Urinary bladder (tissue), 4 donors: ENCODE data around the gene CAPN1. TPM values are rescaled to one million over a fixed set of nuclear protein-coding genes. Genes with fewer than 3 reads are reported as not detected.
"Not testable (repeated sequence)": the region's sequence is repeated elsewhere in the genome, so short reads cannot be mapped to it uniquely, and the experiment has no call there.

Experiments used
- DNase-seq: peaks from one replicate; pipeline ENCODE4 v3.0.0-alpha.2; 2015; ENCODE audit errors: extremely low spot score
- H3K27ac ChIP-seq: one replicate; pipeline ENCODE4 v1.5.1; 2013; ENCODE audit warnings: low read depth, mild to moderate bottlenecking, moderate library complexity
- H3K36me3 ChIP-seq: one replicate; pipeline ENCODE4 v1.6.1; 2013; ENCODE audit warnings: mild to moderate bottlenecking, moderate library complexity; ENCODE audit not compliant: insufficient read depth
- H3K4me1 ChIP-seq: one replicate; pipeline ENCODE4 v1.6.1; 2013; ENCODE audit warnings: mild to moderate bottlenecking, moderate library complexity; ENCODE audit not compliant: insufficient read depth
- H3K4me3 ChIP-seq: one replicate; pipeline ENCODE4 v1.5.1; 2013; ENCODE audit warnings: low read depth, low read length
- WGBS: extraction: QIAGEN DNeasy Blood & Tissue Kit; methylation state at CpG from one replicate; pipeline ENCODE4 v1.1.7; 2013; 5-methylcytosine and 5-hydroxymethylcytosine counted together
- polyA plus RNA-seq: library from polyadenylated mRNA; stranded (reverse); fragments of 200-250 nt; gene quantifications from one replicate; pipeline ENCODE4 v1.2.3, GENCODE V29; 2013
- total RNA-seq: library from RNA; depleted of rRNA; stranded (reverse); fragments of >200 nt; gene quantifications from one replicate; pipeline ENCODE4 v1.2.3, GENCODE V29; 2014
- donor health status: healthy with polysubstance abuse.
- donor health status: healthy.

CAPN1 gene
- total and polyA plus RNA-seq, 2 donors: 94.3 to 123 TPM

GRCh38 chr11:65169164-65169641 is 12.5 kb upstream of the CAPN1 start:
- no peaks in the 10 kb centered on the region for H3K36me3 ChIP-seq
- H3K4me3 ChIP-seq: no peak overlapping the region
- no peak overlapping the region for H3K27ac ChIP-seq
- DNase-seq: no peak
- 61% methylated on average over 11 of the region's 11 CpGs for WGBS
- H3K4me1 ChIP-seq: no peaks in the 10 kb centered on the region

DNA sequence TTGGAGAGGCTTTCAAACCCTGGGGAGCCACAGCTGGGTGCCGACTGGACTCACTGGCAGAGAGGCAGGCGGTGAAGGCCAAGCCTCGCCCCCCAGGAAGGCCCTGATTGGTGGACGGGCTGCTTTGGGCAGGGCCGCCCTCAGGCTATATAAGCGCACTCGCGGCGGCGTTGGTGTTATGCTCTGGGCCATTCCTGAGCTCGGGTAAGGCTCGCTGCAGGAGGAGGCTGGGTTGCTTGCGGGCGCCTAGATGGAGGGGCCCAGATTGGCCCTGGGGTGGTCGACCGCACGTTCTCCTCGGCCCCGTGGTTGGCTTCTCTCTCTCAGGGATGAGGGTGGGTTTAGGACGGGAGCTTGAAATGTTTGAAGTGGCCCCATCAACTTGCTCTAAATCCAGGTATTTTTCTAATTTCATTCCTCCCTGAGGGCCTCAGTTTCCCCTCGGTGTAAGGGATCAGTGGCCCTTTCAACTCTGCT is 11.6 kb upstream of the CAPN1 start, which contains the start of gene SPDYC:
TSS of gene SPDYC (plus strand) at position 176 of the 477 bp plus-strand sequence. CDS start 1,125 bp downstream, outside the sequence.
- no peaks in the 10 kb centered on the region for H3K4me1 ChIP-seq
- no peak within 1 kb of the TSS for H3K27ac ChIP-seq
- H3K4me3 ChIP-seq: no peak within 1 kb of the TSS
- no peaks in the 10 kb centered on the region for H3K36me3 ChIP-seq
- 93% methylated on average over 21 of the region's 21 CpGs for WGBS
- no peak for DNase-seq

- Histone ChIP-seq H3K36me3 (no peaks in the 10 kb centered on the region), H3K4me1 (no peaks in the 10 kb centered on the region), H3K4me3 (no peak overlapping the region), H3K27ac (no peak overlapping the region)
- DNase-seq: no peak
- WGBS: 86% methylated on average over 10 of the region's 10 CpGs
Observed at GRCh38 chr11:65172600-65172999, 9.1 kb upstream of the CAPN1 start.

GRCh38 chr11:65174571-65175010 is 7.1 kb upstream of the CAPN1 start:
- 33% methylated on average over 2 of the region's 2 CpGs for WGBS
- DNase-seq, H3K4me3 ChIP-seq, H3K4me1 ChIP-seq, H3K36me3 ChIP-seq, H3K27ac ChIP-seq: not testable (repeated sequence)

- H3K36me3 ChIP-seq: peaks cover 2% of the 10 kb centered on the region
- no peaks in the 10 kb centered on the region for H3K4me1 ChIP-seq
- H3K4me3 ChIP-seq: peak overlapping the region; percentile 85
- peak overlapping the region; percentile 58 for H3K27ac ChIP-seq
- under 1% methylated on average over 60 of the region's 60 CpGs for WGBS
- peak; percentile 42 for DNase-seq
Observed at GRCh38 chr11:65180877-65181568, 705 bp upstream of the CAPN1 start.

- peak overlapping the region; percentile 86 for H3K27ac ChIP-seq
- peaks cover 3% of the 10 kb centered on the region for H3K36me3 ChIP-seq
- WGBS: 29% methylated on average over 23 of the region's 23 CpGs
- H3K4me3 ChIP-seq: peak overlapping the region; percentile 85
- H3K4me1 ChIP-seq: no peaks in the 10 kb centered on the region
- DNase-seq: no peak
Observed at GRCh38 chr11:65182258-65183170, 786 bp downstream of the CAPN1 start.

DNA sequence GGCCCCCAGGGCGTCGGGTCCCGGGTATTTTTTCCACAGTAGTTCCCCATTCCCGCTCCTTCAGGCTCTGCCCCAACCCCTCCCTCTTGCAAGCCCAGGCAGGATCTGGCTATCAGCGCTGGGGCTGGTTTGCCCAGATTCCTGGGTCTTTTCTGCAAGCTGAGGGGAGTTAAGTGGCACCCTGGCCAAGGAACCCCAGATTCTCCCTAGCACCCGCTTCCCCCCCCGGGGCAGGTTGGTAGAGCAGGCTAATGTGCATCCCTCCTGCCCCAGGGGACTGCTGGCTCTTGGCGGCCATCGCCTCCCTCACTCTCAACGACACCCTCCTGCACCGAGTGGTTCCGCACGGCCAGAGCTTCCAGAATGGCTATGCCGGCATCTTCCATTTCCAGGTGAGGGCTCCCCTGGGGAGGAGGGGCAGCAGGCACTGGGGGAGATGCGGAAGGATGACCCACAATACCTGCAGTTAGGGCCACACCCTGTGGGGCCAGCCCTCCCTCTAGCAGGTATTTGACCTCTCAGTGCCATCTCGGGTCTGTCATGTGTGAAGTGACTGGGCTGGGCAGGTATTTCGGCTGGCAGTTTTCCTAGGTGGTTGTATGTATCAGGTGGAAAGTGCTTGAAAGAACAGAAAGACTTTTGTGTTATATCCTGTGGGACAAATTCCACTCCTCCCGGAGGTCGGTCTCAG is 1.6 kb downstream of the CAPN1 start:
- 78% methylated on average over 19 of the region's 19 CpGs for WGBS
- peak overlapping the region; percentile 85 for H3K4me3 ChIP-seq
- H3K27ac ChIP-seq: peak overlapping the region; percentile 86
- DNase-seq: no peak
- H3K36me3 ChIP-seq: peaks cover 4% of the 10 kb centered on the region
- H3K4me1 ChIP-seq: no peaks in the 10 kb centered on the region

DNA sequence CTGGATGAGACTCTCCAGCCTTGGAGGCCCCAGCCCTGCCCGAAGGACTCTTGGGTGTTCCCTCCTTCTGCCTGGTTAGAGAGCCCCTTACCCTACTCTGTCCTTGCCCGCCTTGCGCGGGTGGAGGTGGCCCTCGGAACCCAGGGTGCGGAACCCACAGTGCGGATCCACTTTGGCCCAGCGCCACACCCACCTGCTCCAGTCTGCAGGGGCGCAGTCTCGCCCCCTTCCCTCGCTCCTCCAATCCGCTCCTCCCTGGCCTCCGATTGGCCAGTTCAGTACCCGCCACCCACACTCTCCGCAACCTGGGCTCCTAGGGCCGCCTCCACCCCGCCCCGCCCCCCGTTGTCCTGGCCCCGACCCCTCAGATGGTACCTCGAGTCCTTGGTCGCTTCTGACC is 2.4 kb downstream of the CAPN1 start:
- H3K27ac ChIP-seq: no peak overlapping the region

DNA sequence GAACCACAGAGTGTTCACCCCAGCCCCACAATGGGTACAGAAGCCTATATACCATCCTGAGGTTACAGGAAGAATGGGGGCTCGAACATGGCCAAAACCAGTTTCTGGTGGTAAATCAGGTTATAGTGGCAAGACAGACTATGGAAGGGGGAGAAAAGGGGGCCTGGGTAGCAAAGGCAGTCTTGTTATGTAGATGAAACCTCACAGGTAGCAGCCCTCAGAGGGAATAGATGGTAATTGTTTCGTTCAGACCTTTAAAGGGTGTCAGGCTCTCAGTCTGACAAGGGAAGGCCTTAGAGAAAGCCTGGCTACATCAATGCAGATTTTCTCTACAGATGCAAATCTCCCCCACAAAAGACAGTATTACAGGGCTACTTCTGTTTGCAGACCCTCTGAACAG is 3.4 kb downstream of the CAPN1 start:
- Histone ChIP-seq H3K36me3 (peaks cover 10% of the 10 kb centered on the region), H3K27ac (no peak overlapping the region), H3K4me3 (no peak overlapping the region), H3K4me1 (no peaks in the 10 kb centered on the region)
- 80% methylated on average over 2 of the region's 2 CpGs for WGBS
- DNase-seq: no peak

More for the DNA sequence above, 2.4 kb downstream of the CAPN1 start:
- H3K4me1 ChIP-seq: no peaks in the 10 kb centered on the region
- H3K36me3 ChIP-seq: peaks cover 9% of the 10 kb centered on the region
- DNase-seq: no peak
- 74% methylated on average over 22 of the region's 22 CpGs for WGBS
- H3K4me3 ChIP-seq: no peak overlapping the region

- no peak for DNase-seq
- H3K4me1 ChIP-seq: no peaks in the 10 kb centered on the region
- 87% methylated on average over 18 of the region's 18 CpGs for WGBS
- peaks cover 12% of the 10 kb centered on the region for H3K36me3 ChIP-seq
- no peak overlapping the region for H3K27ac ChIP-seq
- no peak overlapping the region for H3K4me3 ChIP-seq
Observed at GRCh38 chr11:65185869-65186341, 4.2 kb downstream of the CAPN1 start.

DNA sequence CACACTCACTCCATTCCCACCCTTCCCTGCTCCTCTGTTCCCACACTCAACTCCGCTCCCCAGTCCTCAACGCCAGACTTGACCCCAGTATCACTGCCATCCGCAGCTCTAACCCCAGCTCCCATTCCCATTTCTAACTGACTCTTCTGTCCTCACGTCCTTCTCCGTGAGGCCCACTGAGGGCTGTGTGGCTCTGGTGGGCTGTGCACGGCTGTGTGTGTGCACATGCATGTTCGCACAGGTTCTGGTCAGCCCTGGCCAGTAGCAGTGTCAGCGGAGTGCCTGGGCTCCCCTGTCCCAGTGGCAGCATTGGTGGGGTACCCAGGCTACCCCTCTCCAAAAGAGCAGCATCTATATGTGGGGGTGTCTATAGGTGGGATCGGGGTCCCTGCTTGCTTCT is 5.0 kb downstream of the CAPN1 start:
- Histone ChIP-seq H3K27ac (no peak overlapping the region), H3K4me3 (no peak overlapping the region), H3K4me1 (no peaks in the 10 kb centered on the region), H3K36me3 (peaks cover 12% of the 10 kb centered on the region)
- WGBS: 87% methylated on average over 9 of the region's 9 CpGs
- DNase-seq: no peak

- WGBS: 90% methylated on average over 6 of the region's 6 CpGs
- no peak for DNase-seq
- Histone ChIP-seq H3K27ac (no peak overlapping the region), H3K36me3 (peaks cover 12% of the 10 kb centered on the region), H3K4me1 (no peaks in the 10 kb centered on the region), H3K4me3 (no peak overlapping the region)
Observed at GRCh38 chr11:65187146-65187675, 5.5 kb downstream of the CAPN1 start.

GRCh38 chr11:65187971-65188461 is 6.3 kb downstream of the CAPN1 start:
- H3K27ac ChIP-seq: no peak overlapping the region
- no peaks in the 10 kb centered on the region for H3K4me1 ChIP-seq
- H3K36me3 ChIP-seq: peaks cover 12% of the 10 kb centered on the region
- DNase-seq: no peak
- no peak overlapping the region for H3K4me3 ChIP-seq
- WGBS: 96% methylated on average over 20 of the region's 20 CpGs
